ENCODE data around the gene CACNA2D1.

DNA sequence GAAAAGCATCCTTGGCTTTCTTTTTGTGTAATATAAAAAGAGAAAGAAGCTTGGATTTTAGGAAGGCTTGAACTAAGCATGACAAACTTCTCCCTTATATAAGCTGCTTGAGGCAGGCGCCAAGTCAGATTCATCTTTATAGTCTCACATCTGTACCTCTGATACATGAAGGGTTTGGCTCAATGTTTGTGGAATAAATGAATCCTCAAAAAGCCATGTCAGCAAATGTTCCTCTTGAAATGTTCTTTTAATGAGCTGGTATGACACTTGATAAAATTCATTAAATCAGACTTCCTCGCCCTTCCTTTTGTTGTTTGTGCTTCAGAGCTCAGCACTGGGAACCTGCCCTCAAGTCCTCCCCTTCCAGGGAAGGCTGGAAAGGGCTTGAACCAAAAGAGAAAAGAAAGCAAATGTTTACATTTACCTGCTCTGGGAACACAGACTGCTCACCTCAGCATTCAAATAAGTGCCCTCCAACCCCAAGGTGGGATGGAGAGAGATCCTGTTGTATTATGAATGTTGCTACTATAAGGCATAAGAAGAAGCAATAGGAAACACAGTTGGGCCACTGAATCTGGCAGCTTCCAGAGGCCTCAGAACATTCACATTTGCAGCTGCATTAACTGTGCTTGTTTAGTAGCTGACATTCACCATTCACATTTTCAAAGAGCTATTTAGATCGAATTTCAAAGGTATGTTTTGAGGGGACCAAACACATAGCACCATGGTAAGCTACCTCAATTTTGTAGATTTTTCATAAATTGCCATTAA, 212.6 kb downstream of the CACNA2D1 start:
- TF ChIP-seq POLR2A (IDR thresholded peaks at IDR 0.05) (no peak), CTCF (IDR thresholded peaks at IDR 0.05) (no peak), EP300 (IDR thresholded peaks at IDR 0.05) (no peak), POLR2AphosphoS5 (IDR thresholded peaks at IDR 0.05) (no peak)
